HEK293 (cell line): Measurements from ENCODE around the gene MESP2.
A peak's percentile ranks its signal among the peaks of the same experiment; 100 is the strongest.

Experiments
- CTCF ChIA-PET: fragments of 350-600 bp; formaldehyde crosslinking; extraction: SDS; loops from one replicate; lab custom pipeline; 2021; ENCODE audit warnings: antibody characterized with exemption; lab: Yijun Ruan, JAX
- POLR2A ChIA-PET: fragments of 300-600 bp; formaldehyde crosslinking; extraction: SDS; loops from one replicate; lab custom pipeline; 2020; ENCODE audit warnings: antibody characterized with exemption, inconsistent platforms; lab: Yijun Ruan, JAX
- H3K27ac ChIP-seq: fragments of 200-500 bp; sonication (Bioruptor generic); 2 replicates; pipeline ENCODE4 v1.5.1; 2014; ENCODE audit warnings: low read depth, low read length, control low read depth, inconsistent platforms; ENCODE audit errors: extremely low read depth
- H3K36me3 ChIP-seq, 2 experiments: fragments of 200-500 bp in 1 of 2; sonication (Bioruptor generic) in 1 of 2; 1 replicate in 1 of 2; 2 replicates in 1 of 2; pipeline ENCODE4 v1.5.1; 2014 to 2017; ENCODE audit warnings: inconsistent platforms in 2 of 2, low read length in 2 of 2; ENCODE audit not compliant: control insufficient read depth in 2 of 2, insufficient read depth in 1 of 2
- H3K4me1 ChIP-seq: fragments of 200-500 bp; sonication (Bioruptor generic); 2 replicates; pipeline ENCODE4 v1.5.1; 2014; ENCODE audit warnings: mild to moderate bottlenecking, low read length, inconsistent platforms; ENCODE audit not compliant: control insufficient read depth, insufficient read depth
- H3K4me3 ChIP-seq: 2 replicates; pipeline ENCODE4 v1.5.1; 2011; ENCODE audit warnings: low read depth, mild to moderate bottlenecking, control low read depth, low read length, moderate library complexity
- H3K9me3 ChIP-seq: fragments of 200-500 bp; sonication (Bioruptor generic); 2 replicates; pipeline ENCODE4 v1.5.1; 2014; ENCODE audit warnings: low read depth, low read length, inconsistent platforms; ENCODE audit not compliant: control insufficient read depth, insufficient read depth
- FEZF1 ChIP-seq: fragments of 450-650 bp; formaldehyde crosslinking; IDR thresholded peaks from 2 replicates; pipeline ENCODE4 v1.5.1; 2016; ENCODE audit warnings: missing biosample characterization, missing genetic modification characterization
- KLF1 ChIP-seq: fragments of 450-650 bp; formaldehyde crosslinking; IDR thresholded peaks from 2 replicates; pipeline ENCODE4 v1.5.1; 2016; ENCODE audit warnings: missing biosample characterization, missing genetic modification characterization
- PRDM10 ChIP-seq: fragments of 450-650 bp; formaldehyde crosslinking; IDR thresholded peaks from 2 replicates; pipeline ENCODE4 v1.5.1; 2016; ENCODE audit warnings: missing biosample characterization, missing genetic modification characterization
- PRDM6 ChIP-seq: fragments of 450-650 bp; formaldehyde crosslinking; IDR thresholded peaks from 2 replicates; pipeline ENCODE4 v1.5.1; 2017; ENCODE audit warnings: missing biosample characterization, missing genetic modification characterization
- SETDB1 ChIP-seq: IDR thresholded peaks from one replicate; pipeline ENCODE4 v1.6.1; 2017; ENCODE audit warnings: mild to moderate bottlenecking, low read length, moderate library complexity, mixed read lengths; ENCODE audit not compliant: insufficient read length
- SP2 ChIP-seq: fragments of 450-650 bp; formaldehyde crosslinking; IDR thresholded peaks from 2 replicates; pipeline ENCODE4 v1.5.1; 2016; ENCODE audit warnings: missing biosample characterization, missing genetic modification characterization
- ZFHX2 ChIP-seq: fragments of 450-650 bp; formaldehyde crosslinking; conservative IDR thresholded peaks from 2 replicates; pipeline ENCODE4 v1.5.1; 2016; ENCODE audit warnings: missing biosample characterization, missing genetic modification characterization
- ZFP69B ChIP-seq: fragments of 450-650 bp; formaldehyde crosslinking; IDR thresholded peaks from 2 replicates; pipeline ENCODE4 v1.5.1; 2016; ENCODE audit warnings: missing biosample characterization, missing genetic modification characterization
- ZIC2 ChIP-seq: fragments of 450-650 bp; formaldehyde crosslinking; IDR thresholded peaks from 2 replicates; pipeline ENCODE4 v1.5.1; 2016; ENCODE audit warnings: missing biosample characterization, missing genetic modification characterization
- ZNF223 ChIP-seq: fragments of 450-650 bp; formaldehyde crosslinking; IDR thresholded peaks from 2 replicates; pipeline ENCODE4 v1.5.1; 2016; ENCODE audit warnings: missing biosample characterization, missing genetic modification characterization
- ZNF26 ChIP-seq: fragments of 450-650 bp; formaldehyde crosslinking; IDR thresholded peaks from 2 replicates; pipeline ENCODE4 v1.5.1; 2016; ENCODE audit warnings: missing biosample characterization, missing genetic modification characterization
- ZNF37A ChIP-seq: fragments of 450-650 bp; IDR thresholded peaks from 2 replicates; pipeline ENCODE4 v1.5.1; 2018; ENCODE audit warnings: missing biosample characterization, missing genetic modification characterization
- ZNF571 ChIP-seq: fragments of 450-650 bp; formaldehyde crosslinking; IDR thresholded peaks from 2 replicates; pipeline ENCODE4 v1.5.0; 2017; ENCODE audit warnings: missing biosample characterization, missing genetic modification characterization
- ZNF580 ChIP-seq: fragments of 450-650 bp; formaldehyde crosslinking; IDR thresholded peaks from 2 replicates; pipeline ENCODE4 v1.5.1; 2016; ENCODE audit warnings: missing biosample characterization, missing genetic modification characterization
- ZNF785 ChIP-seq: fragments of 450-650 bp; formaldehyde crosslinking; IDR thresholded peaks from 2 replicates; pipeline ENCODE4 v1.5.1; 2016; ENCODE audit warnings: missing biosample characterization, missing genetic modification characterization
- ZNF791 ChIP-seq: fragments of 450-650 bp; formaldehyde crosslinking; IDR thresholded peaks from 2 replicates; pipeline ENCODE4 v1.5.1; 2016; ENCODE audit warnings: missing biosample characterization, missing genetic modification characterization

The MESP2 gene

GRCh38 chr15:89801471-89802195 is 25.5 kb downstream of the MESP2 start (continued):
- no peak for TF ChIP-seq PRDM6
- no peak for TF ChIP-seq ZNF223 (tag by site-specific recombination)
- no peak for TF ChIP-seq FEZF1

- Histone ChIP-seq H3K4me3 (no peak overlapping the region), H3K4me1 (no peaks in the 10 kb centered on the region), H3K27ac (no peak overlapping the region), H3K36me3 (no peaks in the 10 kb centered on the region), H3K9me3 (no peaks in the 10 kb centered on the region)
- CTCF ChIA-PET = interaction anchor here (1.2 kb wide), 1 partner anchor 41 kb away, joined by 4 read pairs; no protein-coding TSS in a partner anchor
- POLR2A ChIA-PET = no interaction called here
- TF ChIP-seq ZNF785 (tag by site-specific recombination) (no peak), SETDB1 (no peak), ZNF26 (tag by site-specific recombination) (no peak), KLF1 (tag by site-specific recombination) (no peak), ZIC2 (peak; percentile 18; the same call in 1 of the 2 replicates), ZFP69B (no peak), ZNF791 (tag by site-specific recombination) (no peak), ZNF37A (tag by site-specific recombination) (no peak), ZNF571 (tag by site-specific recombination) (no peak), SP2 (tag by site-specific recombination) (0 out of 2 replicates have a peak, but pooled peaks have one; percentile 13), ZNF580 (tag by site-specific recombination) (no peak), PRDM10 (tag by site-specific recombination) (no peak), ZFHX2 (tag by site-specific recombination) (peak; percentile 54)
Observed at GRCh38 chr15:89802231-89802928, 26.2 kb downstream of the MESP2 start.
